DOHH2 (cell line): ENCODE results near the gene ZFX.

Source experiments
- H3F3A ChIP-seq: fragments of 200-600 bp; sonication (generic), shearing (Covaris generic); 2 replicates; pipeline ENCODE4 v1.6.0; 2016; ENCODE audit warnings: antibody characterized with exemption, mild to moderate bottlenecking; ENCODE audit not compliant: control insufficient read depth, insufficient read depth
- H3K27ac ChIP-seq: fragments of 200-600 bp; sonication (generic); 2 replicates; pipeline ENCODE4 v1.5.1; 2014; ENCODE audit warnings: low read depth, mild to moderate bottlenecking, low read length, moderate library complexity
- H3K27me3 ChIP-seq: fragments of 200-600 bp; sonication (generic); 2 replicates; pipeline ENCODE4 v1.6.1; 2014; ENCODE audit warnings: mild to moderate bottlenecking, low read length, mixed read lengths; ENCODE audit not compliant: control insufficient read depth
- H3K36me3 ChIP-seq: fragments of 200-600 bp; sonication (generic); 2 replicates; pipeline ENCODE4 v1.6.1; 2014; ENCODE audit warnings: mild to moderate bottlenecking, low read length, moderate library complexity, mixed read lengths; ENCODE audit not compliant: control insufficient read depth
- H3K4me1 ChIP-seq: fragments of 200-600 bp; sonication (generic); 2 replicates; pipeline ENCODE4 v1.6.1; 2014; ENCODE audit warnings: mild to moderate bottlenecking, low read length, mixed read lengths; ENCODE audit not compliant: control insufficient read depth
- H3K4me2 ChIP-seq: fragments of 200-600 bp; sonication (generic); 2 replicates; pipeline ENCODE4 v1.6.0; 2014; ENCODE audit warnings: mild to moderate bottlenecking, low read length, moderate library complexity
- H3K4me3 ChIP-seq: fragments of 200-600 bp; sonication (generic); 2 replicates; pipeline ENCODE4 v1.5.1; 2014; ENCODE audit warnings: mild to moderate bottlenecking, low read length, mixed read lengths
- H3K79me2 ChIP-seq: fragments of 200-600 bp; sonication (generic); 2 replicates; pipeline ENCODE4 v1.6.1; 2014; ENCODE audit warnings: mild to moderate bottlenecking, low read length, mixed read lengths; ENCODE audit not compliant: control insufficient read depth
- H3K9me2 ChIP-seq: fragments of 200-600 bp; sonication (generic); replicated peaks from 2 replicates; pipeline ENCODE4 v1.6.1; 2014; ENCODE audit warnings: mild to moderate bottlenecking, low read length, mixed read lengths; ENCODE audit not compliant: control insufficient read depth
- H3K9me3 ChIP-seq: fragments of 200-600 bp; sonication (generic); 2 replicates; pipeline ENCODE4 v1.6.1; 2014; ENCODE audit warnings: antibody characterized with exemption, low read length, mixed read lengths; ENCODE audit not compliant: control insufficient read depth, insufficient read depth
- H4K20me1 ChIP-seq: fragments of 200-600 bp; sonication (generic); 2 replicates; pipeline ENCODE4 v1.6.0; 2014; ENCODE audit warnings: low read depth, mild to moderate bottlenecking, antibody characterized with exemption, low read length, moderate library complexity; ENCODE audit not compliant: control insufficient read depth, insufficient read depth
- CTCF ChIP-seq: fragments of 200-600 bp; sonication (generic); IDR thresholded peaks from one replicate; pipeline ENCODE4 v1.5.1; 2014; ENCODE audit warnings: antibody characterized with exemption, mild to moderate bottlenecking, low read depth, low read length; ENCODE audit not compliant: poor library complexity, severe bottlenecking
- EZH2phosphoT487 ChIP-seq: fragments of 200-600 bp; sonication (generic); IDR thresholded peaks from 2 replicates; pipeline ENCODE4 v1.6.1; 2017; ENCODE audit warnings: borderline replicate concordance, mild to moderate bottlenecking, antibody characterized with exemption, low read length, moderate library complexity, mixed read lengths

The ZFX gene

GRCh38 chrX:24225265-24225664 lies 75.7 kb downstream of the ZFX start:
- no peaks in the 10 kb centered on the region for H3K27me3 ChIP-seq
- H3K79me2 ChIP-seq: no peaks in the 10 kb centered on the region
- H3K9me2 ChIP-seq: no peaks in the 10 kb centered on the region
- no peaks in the 10 kb centered on the region for H3K9me3 ChIP-seq
- H3K4me2 ChIP-seq: no peak overlapping the region
- H4K20me1 ChIP-seq: no peaks in the 10 kb centered on the region
- no peak overlapping the region for H3K27ac ChIP-seq
- TF ChIP-seq CTCF (no peak), EZH2phosphoT487 (no peak)
- no peaks in the 10 kb centered on the region for H3K36me3 ChIP-seq
- H3F3A ChIP-seq: no peaks in the 10 kb centered on the region
- no peak overlapping the region for H3K4me3 ChIP-seq
- H3K4me1 ChIP-seq: no peaks in the 10 kb centered on the region

- no peak overlapping the region for H3K4me3 ChIP-seq
- no peaks in the 10 kb centered on the region for H3K79me2 ChIP-seq
- no peaks in the 10 kb centered on the region for H4K20me1 ChIP-seq
- H3K27me3 ChIP-seq: peaks cover 3% of the 10 kb centered on the region; the same call in 1 of the 2 replicates
- no peak overlapping the region for H3K27ac ChIP-seq
- no peaks in the 10 kb centered on the region for H3K36me3 ChIP-seq
- no peaks in the 10 kb centered on the region for H3K4me1 ChIP-seq
- no peaks in the 10 kb centered on the region for H3F3A ChIP-seq
- no peaks in the 10 kb centered on the region for H3K9me2 ChIP-seq
- no peaks in the 10 kb centered on the region for H3K9me3 ChIP-seq
- H3K4me2 ChIP-seq: no peak overlapping the region
- TF ChIP-seq EZH2phosphoT487 (no peak), CTCF (no peak)
Observed at GRCh38 chrX:24226176-24226575, 76.6 kb downstream of the ZFX start.

GRCh38 chrX:24228596-24228995 lies 79.1 kb downstream of the ZFX start:
- peaks cover 6% of the 10 kb centered on the region; the same call in 1 of the 2 replicates for H3K27me3 ChIP-seq
- TF ChIP-seq CTCF (no peak), EZH2phosphoT487 (no peak)
- H3K9me3 ChIP-seq: no peaks in the 10 kb centered on the region
- H3K4me3 ChIP-seq: no peak overlapping the region
- H3K79me2 ChIP-seq: no peaks in the 10 kb centered on the region
- no peaks in the 10 kb centered on the region for H3K4me1 ChIP-seq
- no peaks in the 10 kb centered on the region for H3F3A ChIP-seq
- no peaks in the 10 kb centered on the region for H4K20me1 ChIP-seq
- no peaks in the 10 kb centered on the region for H3K9me2 ChIP-seq
- H3K36me3 ChIP-seq: no peaks in the 10 kb centered on the region
- no peak overlapping the region for H3K27ac ChIP-seq
- H3K4me2 ChIP-seq: no peak overlapping the region

GRCh38 chrX:24229400-24229879 lies 79.9 kb downstream of the ZFX start:
- Histone ChIP-seq H3K4me1 (no peaks in the 10 kb centered on the region), H3K36me3 (no peaks in the 10 kb centered on the region), H3K9me3 (no peaks in the 10 kb centered on the region), H3K27ac (no peak overlapping the region), H3K4me2 (no peak overlapping the region), H4K20me1 (no peaks in the 10 kb centered on the region), H3F3A (no peaks in the 10 kb centered on the region), H3K4me3 (no peak overlapping the region), H3K9me2 (no peaks in the 10 kb centered on the region), H3K79me2 (no peaks in the 10 kb centered on the region), H3K27me3 (peaks cover 6% of the 10 kb centered on the region; the same call in 1 of the 2 replicates)
- no peak for TF ChIP-seq CTCF
- no peak for TF ChIP-seq EZH2phosphoT487
